GM12878 (cell line): ENCODE data around the gene YEATS2. TPM values are rescaled to one million over a fixed set of nuclear protein-coding genes. Genes with fewer than 3 reads are reported as not detected.

Source experiments
- ATAC-seq: fragments of 200-7000 bp; cut with Tn5 transposase; 3 replicates; pipeline ENCODE4 v1.9.1; 2020; ENCODE audit warnings: mild to moderate bottlenecking, moderate library complexity
- BruUV-seq: library from RNA; stranded (reverse); fragments of 400-500 nt; replicated peaks from 2 replicates; lab custom pipeline; 2021; lab: Mats Ljungman, UMichigan
- CTCF ChIA-PET: fragments of 300-600 bp; sonication (Branson Sonifier 250); formaldehyde crosslinking; extraction: SDS; loops from one replicate; lab custom pipeline; 2021; ENCODE audit warnings: inconsistent platforms; lab: Yijun Ruan, JAX
- POLR2A ChIA-PET: fragments of 350-600 bp; formaldehyde crosslinking; extraction: SDS; loops from one replicate; lab custom pipeline; 2021; ENCODE audit warnings: inconsistent platforms; lab: Charles Lee
- RAD21 ChIA-PET: fragments of 300-600 bp; sonication (Branson Sonifier 250); formaldehyde crosslinking; loops from one replicate; lab custom pipeline; 2023; ENCODE audit warnings: antibody characterized with exemption; ENCODE audit not compliant: unreplicated experiment; lab: Charles Lee
- SMC1A ChIA-PET: fragments of 300-600 bp; sonication (Branson Sonifier 250); formaldehyde crosslinking; loops from one replicate; lab custom pipeline; 2023; ENCODE audit not compliant: unreplicated experiment, uncharacterized antibody; lab: Charles Lee
- DNase-seq: peaks from one replicate; pipeline ENCODE4 v3.0.0-alpha.2; 2011; ENCODE audit warnings: low read depth, low spot score
- FAIRE-seq: peaks from 3 replicates; lab custom pipeline; 2011; peaks lifted over from hg19 to GRCh38; lab: Jason Lieb, UNC
- H2AFZ ChIP-seq: 2 replicates; pipeline ENCODE4 v1.6.0; 2011; ENCODE audit warnings: low read depth, low read length, control low read depth; ENCODE audit not compliant: control insufficient read depth
- H3K27ac ChIP-seq: 2 replicates; pipeline ENCODE4 v1.5.1; 2011; ENCODE audit warnings: control low read depth; ENCODE audit not compliant: control insufficient read depth, insufficient read depth
- H3K27me3 ChIP-seq, 2 experiments: replicated peaks in 1 of 2; 2 replicates each; pipeline versions ENCODE4 v1.6.0 to v1.6.1; 2011; ENCODE audit warnings: low read length in 1 of 2; ENCODE audit not compliant: control insufficient read depth in 2 of 2, insufficient read depth in 2 of 2
- H3K36me3 ChIP-seq, 2 experiments: 2 replicates each; pipeline ENCODE4 v1.5.1; 2011; ENCODE audit warnings: low read length in 1 of 2; ENCODE audit not compliant: control insufficient read depth in 2 of 2, insufficient read depth in 2 of 2
- H3K4me1 ChIP-seq: 2 replicates; pipeline ENCODE4 v1.6.1; 2011; ENCODE audit warnings: mild to moderate bottlenecking, low read length, moderate library complexity, mixed read lengths; ENCODE audit not compliant: control insufficient read depth, insufficient read depth
- H3K4me2 ChIP-seq: 2 replicates; pipeline ENCODE4 v1.6.0; 2011; ENCODE audit warnings: control low read depth; ENCODE audit not compliant: control insufficient read depth, insufficient read depth
- H3K4me3 ChIP-seq: fragments of 200-600 bp; sonication (generic); 2 replicates; pipeline ENCODE4 v1.5.1; 2016
- H3K79me2 ChIP-seq: 2 replicates; pipeline ENCODE4 v1.6.0; 2011; ENCODE audit warnings: low read length; ENCODE audit not compliant: control insufficient read depth, insufficient read depth
- H3K9ac ChIP-seq: 2 replicates; pipeline ENCODE4 v1.8.0; 2011; ENCODE audit warnings: low read length, control low read depth, mixed read lengths; ENCODE audit not compliant: control insufficient read depth, insufficient read depth
- H3K9me3 ChIP-seq: replicated peaks from 3 replicates; pipeline ENCODE4 v1.5.1; 2011; ENCODE audit warnings: mild to moderate bottlenecking, low read length; ENCODE audit not compliant: control insufficient read depth, insufficient read depth
- H4K20me1 ChIP-seq: 2 replicates; pipeline ENCODE4 v1.6.0; 2011; ENCODE audit not compliant: control insufficient read depth, insufficient read depth
- POLR2A ChIP-seq: IDR thresholded peaks from 2 replicates; pipeline ENCODE4 v1.6.1; 2011; ENCODE audit warnings: low read depth, mild to moderate bottlenecking, low read length
- POLR2AphosphoS2 ChIP-seq: IDR thresholded peaks from 2 replicates; pipeline ENCODE4 v1.6.1; 2011; ENCODE audit warnings: low read depth, mild to moderate bottlenecking, low read length, improper control_type of control experiment, moderate library complexity
- SIX5 ChIP-seq: IDR thresholded peaks from 2 replicates; pipeline ENCODE4 v1.6.1; 2011; ENCODE audit warnings: mild to moderate bottlenecking, low read depth, low read length, moderate library complexity; ENCODE audit not compliant: severe bottlenecking
- WGBS: methylation state at CpG from one replicate; pipeline ENCODE4 v1.1.6; 2016; ENCODE audit warnings: low lambda C conversion rate; ENCODE audit not compliant: insufficient replicate concordance, insufficient coverage; ENCODE audit errors: missing lambda C conversion rate; 5-methylcytosine and 5-hydroxymethylcytosine counted together
- in situ Hi-C: fragments of 300-500 bp; cut with MboI; formaldehyde crosslinking; loops from 9 replicates; pipeline ENCODE4 v1.14.3; 2018; ENCODE audit warnings: mixed read lengths
- intact Hi-C: fragments of 100-400 bp; cut with micrococcal nuclease; formaldehyde crosslinking; loops from one replicate; pipeline ENCODE4 v1.14.2; 2022; ENCODE audit not compliant: unreplicated experiment
- polyA plus RNA-seq, 11 experiments: library from polyadenylated mRNA; depleted of rRNA in 4 of 11; unstranded in 6 of 11; stranded (reverse) in 5 of 11; fragments of >200 nt; fragmentation: Nextera tagmentation in 4 of 11; fragmentation: Illumina TruSeq in 1 of 11; extraction: Ambion mirVana in 4 of 11; extraction: Trizol in 1 of 11; gene quantifications; 1 replicate in 1 of 11; 2 replicates in 10 of 11; pipeline versions ENCODE4 v1.2.1 to v1.2.3, GENCODE V29; 2011 to 2016; ENCODE audit warnings: inconsistent platforms in 2 of 11, missing spikeins in 2 of 11, low read depth in 1 of 11
- total RNA-seq, 4 experiments: library from RNA; depleted of rRNA in 3 of 4; stranded (reverse); fragments of >200 nt in 3 of 4; fragmentation: Illumina TruSeq in 1 of 4; extraction: Trizol in 1 of 4; gene quantifications; 2 replicates each; pipeline versions ENCODE4 v1.2.1 to v1.2.3, GENCODE V29; 2013 to 2021
- TF ChIP-seq, protein P1 (sequence below): fragments of 450-650 bp; formaldehyde crosslinking; IDR thresholded peaks from 2 replicates; pipeline ENCODE4 v1.5.0; 2022; ENCODE audit warnings: mild to moderate bottlenecking, missing genetic modification characterization

The YEATS2 gene
- total and polyA plus RNA-seq, 10 of the 15 experiments (the other 5 are each of a cell fraction or from before 2014, with no cell fraction given) = 1.9 to 65.3 (median 25.8) TPM

DNA sequence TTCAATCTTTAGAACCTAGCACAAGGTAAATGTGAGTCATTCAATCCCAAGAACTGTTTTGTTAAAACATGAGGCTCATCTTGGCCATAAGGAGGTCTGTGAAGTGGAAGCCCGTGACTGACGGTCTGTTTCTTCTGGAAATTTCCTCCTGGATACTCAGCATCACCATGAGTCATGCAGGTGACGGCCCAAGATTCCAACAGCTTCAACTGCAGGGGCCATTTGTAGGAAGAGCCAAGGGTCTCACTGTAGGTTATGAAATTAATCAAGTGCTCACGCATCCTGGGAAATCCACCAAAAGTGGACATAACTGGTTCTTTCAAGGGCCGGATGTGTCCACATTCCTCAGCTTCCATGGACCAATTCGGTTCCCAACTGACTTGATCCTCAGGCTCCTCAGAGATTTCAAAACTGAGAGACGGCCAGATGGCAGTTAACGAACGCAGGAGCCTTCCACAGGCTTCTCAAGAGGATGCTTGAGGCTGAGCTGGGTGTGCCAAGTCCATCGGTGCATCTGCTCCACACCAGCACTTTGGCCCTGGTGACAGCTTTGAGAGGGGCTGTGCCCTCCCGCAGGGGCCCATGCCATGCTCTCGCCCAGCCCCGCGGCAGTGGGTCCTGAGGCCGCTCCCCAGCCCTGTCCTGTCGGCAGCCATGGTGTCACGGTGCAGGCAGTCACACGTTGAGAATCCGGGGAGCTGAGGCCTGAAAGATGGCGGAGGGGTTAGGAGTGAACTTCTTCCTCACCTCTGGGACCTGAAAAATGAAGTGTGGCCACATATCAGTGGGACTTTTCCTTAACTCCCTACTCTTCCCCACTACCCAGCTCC is 119.3 kb downstream of the YEATS2 start:
- intact Hi-C loops (no loop called here), in situ Hi-C loops (no loop called here)
- no peaks in the 10 kb centered on the region for H3K27me3 ChIP-seq
- no peaks in the 10 kb centered on the region for H3K9me3 ChIP-seq
- ATAC-seq (no peak), FAIRE-seq (no peak), DNase-seq (no peak)
- no peak overlapping the region for H3K4me2 ChIP-seq
- H3K4me1 ChIP-seq = peaks cover 11% of the 10 kb centered on the region
- WGBS = 88% methylated on average over 20 of the region's 20 CpGs
- no peak overlapping the region for H3K9ac ChIP-seq
- no peaks in the 10 kb centered on the region for H4K20me1 ChIP-seq
- no TSS peak for BruUV-seq
- ChIA-PET RAD21 (no interaction called here), CTCF (interaction anchor here (0.5 to 1.0 kb wide), 2 partner anchors 195 to 666 kb away, joined by 3 read pairs; no protein-coding TSS in a partner anchor), POLR2A (interaction anchor here (0.5 kb wide), 1 partner anchor 32 kb away, joined by 3 read pairs; no protein-coding TSS in a partner anchor), SMC1A (no interaction called here)
- H3K27ac ChIP-seq = no peak overlapping the region
- H3K36me3 ChIP-seq = no peaks in the 10 kb centered on the region; a peak in 2 of 4 replicates
- no peak overlapping the region for H3K4me3 ChIP-seq
- H3K79me2 ChIP-seq = no peaks in the 10 kb centered on the region
- no peak for TF ChIP-seq SIX5
- peak; percentile 2; the same call in 1 of the 2 replicates for TF ChIP-seq POLR2AphosphoS2
- H2AFZ ChIP-seq = no peak overlapping the region

DNA sequence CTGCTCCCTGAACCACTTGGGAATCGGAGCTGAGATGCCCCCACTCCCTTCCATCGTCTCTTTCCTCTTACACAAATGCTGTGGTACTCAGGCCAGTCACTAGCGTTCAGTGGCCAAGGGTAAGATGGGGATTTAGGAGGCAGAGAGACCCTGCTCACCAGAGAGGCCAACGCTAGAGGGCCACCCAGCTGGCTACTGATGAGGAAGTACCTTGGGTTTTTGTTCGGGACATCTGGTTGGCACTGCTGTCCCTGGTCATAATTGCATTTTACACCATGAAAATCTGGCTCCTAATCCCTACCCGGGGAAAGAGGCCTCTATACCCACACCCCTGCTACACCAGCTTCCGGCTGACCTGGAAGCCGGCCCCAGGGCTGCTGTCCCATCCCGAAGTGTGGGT is 120.0 kb downstream of the YEATS2 start:
- no peaks in the 10 kb centered on the region; a peak in 2 of 4 replicates for H3K36me3 ChIP-seq
- no TSS peak for BruUV-seq
- no peak overlapping the region for H2AFZ ChIP-seq
- RAD21 ChIA-PET = no interaction called here
- 0 out of 2 replicates have a peak, but pooled peaks have one; percentile 7 for TF ChIP-seq POLR2A
- TF ChIP-seq, protein P1, sequence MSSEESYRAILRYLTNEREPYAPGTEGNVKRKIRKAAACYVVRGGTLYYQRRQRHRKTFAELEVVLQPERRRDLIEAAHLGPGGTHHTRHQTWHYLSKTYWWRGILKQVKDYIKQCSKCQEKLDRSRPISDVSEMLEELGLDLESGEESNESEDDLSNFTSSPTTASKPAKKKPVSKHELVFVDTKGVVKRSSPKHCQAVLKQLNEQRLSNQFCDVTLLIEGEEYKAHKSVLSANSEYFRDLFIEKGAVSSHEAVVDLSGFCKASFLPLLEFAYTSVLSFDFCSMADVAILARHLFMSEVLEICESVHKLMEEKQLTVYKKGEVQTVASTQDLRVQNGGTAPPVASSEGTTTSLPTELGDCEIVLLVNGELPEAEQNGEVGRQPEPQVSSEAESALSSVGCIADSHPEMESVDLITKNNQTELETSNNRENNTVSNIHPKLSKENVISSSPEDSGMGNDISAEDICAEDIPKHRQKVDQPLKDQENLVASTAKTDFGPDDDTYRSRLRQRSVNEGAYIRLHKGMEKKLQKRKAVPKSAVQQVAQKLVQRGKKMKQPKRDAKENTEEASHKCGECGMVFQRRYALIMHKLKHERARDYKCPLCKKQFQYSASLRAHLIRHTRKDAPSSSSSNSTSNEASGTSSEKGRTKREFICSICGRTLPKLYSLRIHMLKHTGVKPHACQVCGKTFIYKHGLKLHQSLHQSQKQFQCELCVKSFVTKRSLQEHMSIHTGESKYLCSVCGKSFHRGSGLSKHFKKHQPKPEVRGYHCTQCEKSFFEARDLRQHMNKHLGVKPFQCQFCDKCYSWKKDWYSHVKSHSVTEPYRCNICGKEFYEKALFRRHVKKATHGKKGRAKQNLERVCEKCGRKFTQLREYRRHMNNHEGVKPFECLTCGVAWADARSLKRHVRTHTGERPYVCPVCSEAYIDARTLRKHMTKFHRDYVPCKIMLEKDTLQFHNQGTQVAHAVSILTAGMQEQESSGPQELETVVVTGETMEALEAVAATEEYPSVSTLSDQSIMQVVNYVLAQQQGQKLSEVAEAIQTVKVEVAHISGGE (CRISPR knock-in tag) = no peak
- intact Hi-C loops = no loop called here
- no peaks in the 10 kb centered on the region for H3K79me2 ChIP-seq
- H3K4me3 ChIP-seq = no peak overlapping the region
- POLR2A ChIA-PET = no interaction called here
- DNase-seq (no peak), ATAC-seq (no peak), FAIRE-seq (no peak)
- H4K20me1 ChIP-seq = no peaks in the 10 kb centered on the region
- in situ Hi-C loops = no loop called here
- no peak overlapping the region for H3K4me2 ChIP-seq
- H3K27ac ChIP-seq = no peak overlapping the region
- no peaks in the 10 kb centered on the region for H3K9me3 ChIP-seq
- CTCF ChIA-PET = no interaction called here
- WGBS = 97% methylated on average over 9 of the region's 9 CpGs
- no peak overlapping the region for H3K9ac ChIP-seq
- SMC1A ChIA-PET = interaction anchor here (0.6 kb wide), 1 partner anchor 481 kb away, joined by 3 read pairs; no protein-coding TSS in a partner anchor
- peaks cover 11% of the 10 kb centered on the region for H3K4me1 ChIP-seq
- no peaks in the 10 kb centered on the region for H3K27me3 ChIP-seq
